K562 (cell line): Measurements from ENCODE around the gene ADTRP. TPM values are rescaled to one million over a fixed set of nuclear protein-coding genes. Genes with fewer than 3 reads are reported as not detected.

Source experiments
- ATAC-seq: fragments of 200-7000 bp; cut with Tn5 transposase; 3 replicates; pipeline ENCODE4 v1.9.1; 2020; ENCODE audit warnings: moderate library complexity
- BruUV-seq: library from RNA; stranded (reverse); fragments of 400-500 nt; replicated peaks from 2 replicates; lab custom pipeline; 2021; lab: Mats Ljungman, UMichigan
- CTCF ChIA-PET: fragments of 300-600 bp; formaldehyde crosslinking; extraction: SDS; loops from one replicate; lab custom pipeline; 2021; ENCODE audit warnings: low intra/inter-chr PET ratio; lab: Yijun Ruan, JAX
- POLR2A ChIA-PET: fragments of 300-600, 350-650 bp; sonication (Branson Sonifier 250); formaldehyde crosslinking; extraction: SDS; loops from one replicate; lab custom pipeline; 2021; ENCODE audit warnings: antibody characterized with exemption, inconsistent platforms; lab: Yijun Ruan, JAX
- DNase-seq, 4 experiments: peaks; one replicate each; pipeline versions ENCODE4 v3.0.0 to v3.0.0-alpha.2; 2011 to 2018; ENCODE audit warnings: low spot score in 3 of 4, mixed read lengths in 3 of 4; ENCODE audit errors: extremely low read depth in 1 of 4
- FAIRE-seq: peaks from 2 replicates; lab custom pipeline; 2011; peaks lifted over from hg19 to GRCh38; lab: Jason Lieb, UNC
- H2AFZ ChIP-seq: 2 replicates; pipeline ENCODE4 v1.6.0; 2011; ENCODE audit warnings: low read depth, low read length, control low read depth, inconsistent platforms
- H3K27ac ChIP-seq: fragments of 200-600 bp; 3 replicates; pipeline ENCODE4 v1.8.0; 2011; ENCODE audit warnings: low read depth, mild to moderate bottlenecking, control low read depth, inconsistent platforms, low read length, moderate library complexity, mixed read lengths; ENCODE audit errors: extremely low read depth
- H3K27me3 ChIP-seq, 2 experiments: fragments of 300-600 bp in 1 of 2; 2 replicates in 1 of 2; 3 replicates in 1 of 2; pipeline versions ENCODE4 v1.6.0 to v1.8.0; 2011; ENCODE audit warnings: inconsistent platforms in 2 of 2, low read length in 2 of 2, mild to moderate bottlenecking in 1 of 2, mixed read lengths in 1 of 2, moderate library complexity in 1 of 2; ENCODE audit not compliant: control insufficient read depth in 2 of 2, insufficient read depth in 2 of 2
- H3K36me3 ChIP-seq: fragments of 300-600 bp; 3 replicates; pipeline ENCODE4 v1.8.0; 2011; ENCODE audit warnings: mild to moderate bottlenecking, low read length, inconsistent platforms; ENCODE audit not compliant: control insufficient read depth, insufficient read depth
- H3K4me1 ChIP-seq, 2 experiments: fragments of 200-600 bp in 1 of 2; replicated peaks in 1 of 2; 2 replicates in 1 of 2; 3 replicates in 1 of 2; pipeline versions ENCODE4 v1.5.1 to v1.8.0; 2011; ENCODE audit warnings: inconsistent platforms in 2 of 2, low read length in 2 of 2, mild to moderate bottlenecking in 1 of 2, mixed read lengths in 1 of 2, moderate library complexity in 1 of 2; ENCODE audit not compliant: control insufficient read depth in 2 of 2, insufficient read depth in 2 of 2
- H3K4me2 ChIP-seq: 2 replicates; pipeline ENCODE4 v1.6.1; 2011; ENCODE audit warnings: low read length, control low read depth, inconsistent platforms, mixed read lengths; ENCODE audit not compliant: insufficient read depth
- H3K4me3 ChIP-seq: fragments of 200-600 bp; sonication (generic), shearing (Covaris generic); 2 replicates; pipeline ENCODE4 v1.5.1; 2016; ENCODE audit warnings: control low read depth, inconsistent platforms
- H3K79me2 ChIP-seq: fragments of 200-600 bp; 3 replicates; pipeline ENCODE4 v1.8.0; 2011; ENCODE audit warnings: low read length, inconsistent platforms; ENCODE audit not compliant: control insufficient read depth, insufficient read depth
- H3K9ac ChIP-seq, 2 experiments: 2 replicates each; pipeline versions ENCODE4 v1.6.0 to v1.6.1; 2011; ENCODE audit warnings: low read depth in 2 of 2, low read length in 2 of 2, control low read depth in 1 of 2, inconsistent platforms in 1 of 2, mild to moderate bottlenecking in 1 of 2, mixed read lengths in 1 of 2; ENCODE audit not compliant: insufficient read depth in 1 of 2
- H3K9me1 ChIP-seq: one replicate; pipeline ENCODE4 v1.6.0; 2011; ENCODE audit warnings: inconsistent platforms, mild to moderate bottlenecking, low read length, moderate library complexity; ENCODE audit not compliant: control insufficient read depth, insufficient read depth
- H3K9me3 ChIP-seq: replicated peaks from 2 replicates; pipeline ENCODE4 v1.5.1; 2011; ENCODE audit warnings: low read depth, low read length, inconsistent platforms; ENCODE audit not compliant: control insufficient read depth, insufficient read depth
- H4K20me1 ChIP-seq: replicated peaks from 2 replicates; pipeline ENCODE4 v1.6.1; 2011; ENCODE audit warnings: low read length, inconsistent platforms, mixed read lengths; ENCODE audit not compliant: control insufficient read depth, insufficient read depth
- ARID2 ChIP-seq: fragments of 450-650 bp; IDR thresholded peaks from 2 replicates; pipeline ENCODE4 v1.6.1; 2017; ENCODE audit warnings: antibody characterized with exemption, mild to moderate bottlenecking
- DMBX1 ChIP-seq: fragments of 250-450 bp; sonication (Bioruptor Pico); IDR thresholded peaks from 2 replicates; pipeline ENCODE4 v1.8.0; 2022; ENCODE audit warnings: inconsistent platforms, mild to moderate bottlenecking, moderate library complexity, borderline replicate concordance
- EGR1 ChIP-seq: fragments of 450-650 bp; conservative IDR thresholded peaks from 2 replicates; pipeline ENCODE4 v1.6.1; 2017; ENCODE audit warnings: mild to moderate bottlenecking
- GTF2F1 ChIP-seq: IDR thresholded peaks from 2 replicates; pipeline ENCODE4 v1.6.1; 2011; ENCODE audit warnings: low read depth, low read length, improper control_type of control experiment
- HLTF ChIP-seq: fragments of 450-650 bp; IDR thresholded peaks from 2 replicates; pipeline ENCODE4 v1.6.1; 2016
- JUN ChIP-seq, 2 experiments: sonication (generic) in 1 of 2; formaldehyde crosslinking in 1 of 2; IDR thresholded peaks; 2 replicates each; pipeline versions ENCODE4 v1.6.1 to v1.8.0; 2012 to 2022; ENCODE audit warnings: borderline replicate concordance in 2 of 2, mild to moderate bottlenecking in 2 of 2, improper control_type of control experiment in 1 of 2, low read depth in 1 of 2, low read length in 1 of 2, missing genetic modification reagents in 1 of 2
- MTA1 ChIP-seq: fragments of 450-650 bp; IDR thresholded peaks from 2 replicates; pipeline ENCODE4 v1.6.1; 2017; ENCODE audit warnings: borderline replicate concordance
- POLR3G ChIP-seq: IDR thresholded peaks from 2 replicates; pipeline ENCODE4 v1.6.1; 2011; ENCODE audit not compliant: insufficient read length, insufficient replicate concordance; ENCODE audit errors: extremely low read depth
- RAD21 ChIP-seq, 2 experiments: fragments of 250-450 bp in 1 of 2; fragments of 450-650 bp in 1 of 2; sonication (Bioruptor Pico) in 1 of 2; formaldehyde crosslinking in 1 of 2; IDR thresholded peaks in 1 of 2; conservative IDR thresholded peaks in 1 of 2; 2 replicates each; pipeline versions ENCODE4 v1.4.0 to v1.8.0; 2020 to 2022; ENCODE audit warnings: mild to moderate bottlenecking in 2 of 2, moderate library complexity in 1 of 2
- RUNX1 ChIP-seq: sonication (generic); IDR thresholded peaks from 2 replicates; pipeline ENCODE4 v1.6.1; 2016; ENCODE audit warnings: antibody characterized with exemption, low read depth
- SAP30 ChIP-seq: fragments of 200-600 bp; sonication (generic); IDR thresholded peaks from 2 replicates; pipeline ENCODE4 v1.6.1; 2012; ENCODE audit warnings: borderline replicate concordance, low read depth, mild to moderate bottlenecking, moderate library complexity, low read length, control low read depth, inconsistent platforms; ENCODE audit not compliant: insufficient read depth, poor library complexity, severe bottlenecking
- SNIP1 ChIP-seq: fragments of 450-650 bp; IDR thresholded peaks from 2 replicates; pipeline ENCODE4 v1.7.1; 2017; ENCODE audit warnings: low read depth, mild to moderate bottlenecking
- SREBF2 ChIP-seq: sonication (generic); formaldehyde crosslinking; IDR thresholded peaks from 2 replicates; pipeline ENCODE4 v1.4.0; 2020; ENCODE audit warnings: mild to moderate bottlenecking, missing genetic modification reagents
- SRSF9 ChIP-seq: fragments of 200-400 bp; formaldehyde crosslinking; IDR thresholded peaks from 2 replicates; pipeline ENCODE4 v1.6.1; 2017; ENCODE audit warnings: low read depth, low read length, borderline replicate concordance
- STAG1 ChIP-seq: sonication (generic); formaldehyde crosslinking; IDR thresholded peaks from 2 replicates; pipeline ENCODE4 v1.5.0; 2020; ENCODE audit warnings: missing genetic modification reagents, borderline replicate concordance
- TARDBP ChIP-seq: fragments of 450-650 bp; IDR thresholded peaks from 2 replicates; pipeline ENCODE4 v1.6.1; 2016
- TBP ChIP-seq: optimal IDR thresholded peaks from 2 replicates; pipeline ENCODE3; 2011; ENCODE audit warnings: low read depth, low read length, improper control_type of control experiment
- ZNF253 ChIP-seq: fragments of 250-450 bp; sonication (Bioruptor Pico); conservative IDR thresholded peaks from 2 replicates; pipeline ENCODE4 v1.6.1; 2021; ENCODE audit warnings: mild to moderate bottlenecking
- WGBS: fragments of 100-300 bp; shearing (Covaris generic); methylation state at CpG from one replicate; pipeline ENCODE4 v1.1.6; 2016; ENCODE audit warnings: low coverage, mixed read lengths; ENCODE audit not compliant: insufficient coverage; ENCODE audit errors: missing lambda C conversion rate; 5-methylcytosine and 5-hydroxymethylcytosine counted together
- in situ Hi-C: fragments of 300-500 bp; cut with MboI; formaldehyde crosslinking; loops from 4 replicates; pipeline ENCODE4 v1.15.0; 2018; ENCODE audit warnings: inconsistent platforms, mixed read lengths
- intact Hi-C: fragments of 100-400 bp; cut with micrococcal nuclease; formaldehyde crosslinking; loops from 2 replicates; pipeline ENCODE4 v1.14.2; 2022
- polyA plus RNA-seq, 8 experiments: library from polyadenylated mRNA; depleted of rRNA in 4 of 8; stranded (reverse) in 5 of 8; unstranded in 3 of 8; fragments of >200 nt; fragmentation: Nextera tagmentation in 2 of 8; fragmentation: Illumina TruSeq in 1 of 8; extraction: Ambion mirVana in 2 of 8; extraction: Trizol in 1 of 8; gene quantifications; 2 replicates each; pipeline versions ENCODE4 v1.2.1 to v1.2.3, GENCODE V29; 2011 to 2014; ENCODE audit warnings: inconsistent platforms in 1 of 8, missing spikeins in 1 of 8
- total RNA-seq, 7 experiments: library from RNA; depleted of rRNA in 6 of 7; stranded (reverse); fragments of >200 nt in 6 of 7; fragmentation: Illumina TruSeq in 2 of 7; extraction: Trizol in 2 of 7; gene quantifications; 2 replicates each; pipeline versions ENCODE4 v1.2.1 to v1.2.3, GENCODE V29; 2011 to 2021; ENCODE audit warnings: low replicate concordance in 1 of 7
- TF ChIP-seq, protein P1 (sequence below): fragments of 450-650 bp; IDR thresholded peaks from 2 replicates; pipeline ENCODE4 v1.6.1; 2018; ENCODE audit warnings: mild to moderate bottlenecking, low read depth; ENCODE audit not compliant: partially characterized antibody

ADTRP gene
- total and polyA plus RNA-seq, 9 of the 15 experiments (the other 6 are each of a cell fraction or from before 2014, with no cell fraction given) = 7.4 to 24.0 (median 13.6) TPM

DNA sequence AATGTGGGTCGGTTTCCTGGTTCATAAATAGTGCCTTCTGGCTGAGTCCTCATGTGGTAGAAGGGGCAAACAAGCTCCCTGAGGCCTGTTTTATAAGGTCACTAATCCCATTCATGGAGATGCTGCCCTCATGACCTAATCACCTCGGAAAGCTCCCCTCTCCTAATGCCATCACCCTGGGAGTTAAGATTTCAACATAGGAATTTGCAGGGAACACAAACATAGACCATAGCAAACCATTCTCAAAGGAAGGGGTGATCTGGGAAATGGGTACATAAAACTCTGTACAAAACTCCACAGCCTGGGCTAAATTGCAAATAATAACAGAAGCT, 1.5 kb upstream of the ADTRP start:
- in situ Hi-C loops = no loop called here
- WGBS = 43% methylated on average over 2 of the region's 2 CpGs
- peaks cover 3 to 28% of the 10 kb centered on the region in 2 experiments; a peak in 4 of 5 replicates for H3K4me1 ChIP-seq

More for the DNA sequence above, 1.5 kb upstream of the ADTRP start:
- Histone ChIP-seq H3K4me3 (no peak overlapping the region), H3K27me3 (no peaks in the 10 kb centered on the region), H3K9ac (no peak overlapping the region), H3K9me1 (no peaks in the 10 kb centered on the region), H2AFZ (no peak overlapping the region), H3K4me2 (no peak overlapping the region), H3K27ac (no peak overlapping the region), H3K9me3 (peaks cover 2% of the 10 kb centered on the region; the same call in 1 of the 2 replicates), H3K79me2 (no peaks in the 10 kb centered on the region), H3K36me3 (no peaks in the 10 kb centered on the region), H4K20me1 (no peaks in the 10 kb centered on the region)
- DNase-seq (no peak), FAIRE-seq (no peak), ATAC-seq (no peak)
- CTCF ChIA-PET = no interaction called here
- intact Hi-C loops = no loop called here
- BruUV-seq = no TSS peak
- POLR2A ChIA-PET = interaction anchor here (0.7 to 3.5 kb wide), 3 partner anchors 11 to 15 kb away, joined by 3 to 17 read pairs (median 5); no protein-coding TSS in a partner anchor
- TF ChIP-seq HLTF (no peak), SRSF9 (no peak), SAP30 (no peak), GTF2F1 (no peak), RUNX1 (no peak), ARID2 (no peak), MTA1 (no peak), SREBF2 (CRISPR knock-in tag) (no peak), TBP (no peak), STAG1 (no peak), TARDBP (no peak), POLR3G (no peak), ZNF253 (CRISPR knock-in tag) (no peak), SNIP1 (no peak), EGR1 (no peak), JUN (IDR thresholded peaks at IDR 0.05; ENCODE audit: borderline replicate concordance, low read depth, low read length) (no peak), JUN (CRISPR knock-in tag; IDR thresholded peaks at IDR 0.05; ENCODE audit: borderline replicate concordance) (no peak), DMBX1 (CRISPR knock-in tag) (no peak), RAD21 (CRISPR knock-in tag; conservative IDR thresholded peaks at IDR 0.05 in 1 of 2, IDR thresholded peaks at IDR 0.05 in 1 of 2) (no peak)
- TF ChIP-seq, protein P1, sequence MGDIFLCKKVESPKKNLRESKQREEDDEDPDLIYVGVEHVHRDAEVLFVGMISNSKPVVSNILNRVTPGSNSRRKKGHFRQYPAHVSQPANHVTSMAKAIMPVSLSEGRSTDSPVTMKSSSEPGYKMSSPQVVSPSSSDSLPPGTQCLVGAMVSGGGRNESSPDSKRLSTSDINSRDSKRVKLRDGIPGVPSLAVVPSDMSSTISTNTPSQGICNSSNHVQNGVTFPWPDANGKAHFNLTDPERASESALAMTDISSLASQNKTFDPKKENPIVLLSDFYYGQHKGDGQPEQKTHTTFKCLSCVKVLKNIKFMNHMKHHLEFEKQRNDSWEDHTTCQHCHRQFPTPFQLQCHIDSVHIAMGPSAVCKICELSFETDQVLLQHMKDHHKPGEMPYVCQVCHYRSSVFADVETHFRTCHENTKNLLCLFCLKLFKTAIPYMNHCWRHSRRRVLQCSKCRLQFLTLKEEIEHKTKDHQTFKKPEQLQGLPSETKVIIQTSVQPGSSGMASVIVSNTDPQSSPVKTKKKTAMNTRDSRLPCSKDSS = no peak
